ENCODE measurements around the gene CACNA2D2.

Gene CACNA2D2

DNA sequence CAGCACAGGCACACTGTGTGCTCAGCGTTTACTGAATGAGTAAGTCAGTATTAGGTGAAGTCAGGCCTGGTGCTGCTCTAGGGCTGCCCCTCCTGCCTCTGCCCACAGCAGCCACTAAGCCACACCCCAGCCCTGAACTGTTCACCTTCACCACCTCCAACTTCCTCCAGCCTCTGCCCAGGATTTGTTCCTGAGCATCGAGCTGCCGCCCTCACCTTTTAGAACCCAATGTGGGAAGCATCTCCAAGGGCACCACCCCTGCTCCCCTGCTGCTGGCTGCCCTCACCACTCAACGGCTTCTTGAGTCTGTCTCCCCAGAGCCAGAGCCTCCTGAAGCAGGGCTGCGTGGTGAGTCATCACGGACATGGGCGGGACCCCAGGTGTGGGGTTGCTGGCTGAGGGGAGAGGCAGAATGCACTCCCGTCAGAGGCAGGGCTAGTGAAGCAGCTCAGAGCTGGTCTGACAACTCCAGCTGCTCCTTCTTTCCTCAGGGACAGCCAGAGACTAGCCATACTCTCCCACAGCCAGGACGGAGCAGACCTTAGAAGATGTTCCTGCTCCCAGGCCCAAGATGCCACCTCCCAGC is 186.7 kb downstream of the CACNA2D2 start:
- TF ChIP-seq, protein P1, sequence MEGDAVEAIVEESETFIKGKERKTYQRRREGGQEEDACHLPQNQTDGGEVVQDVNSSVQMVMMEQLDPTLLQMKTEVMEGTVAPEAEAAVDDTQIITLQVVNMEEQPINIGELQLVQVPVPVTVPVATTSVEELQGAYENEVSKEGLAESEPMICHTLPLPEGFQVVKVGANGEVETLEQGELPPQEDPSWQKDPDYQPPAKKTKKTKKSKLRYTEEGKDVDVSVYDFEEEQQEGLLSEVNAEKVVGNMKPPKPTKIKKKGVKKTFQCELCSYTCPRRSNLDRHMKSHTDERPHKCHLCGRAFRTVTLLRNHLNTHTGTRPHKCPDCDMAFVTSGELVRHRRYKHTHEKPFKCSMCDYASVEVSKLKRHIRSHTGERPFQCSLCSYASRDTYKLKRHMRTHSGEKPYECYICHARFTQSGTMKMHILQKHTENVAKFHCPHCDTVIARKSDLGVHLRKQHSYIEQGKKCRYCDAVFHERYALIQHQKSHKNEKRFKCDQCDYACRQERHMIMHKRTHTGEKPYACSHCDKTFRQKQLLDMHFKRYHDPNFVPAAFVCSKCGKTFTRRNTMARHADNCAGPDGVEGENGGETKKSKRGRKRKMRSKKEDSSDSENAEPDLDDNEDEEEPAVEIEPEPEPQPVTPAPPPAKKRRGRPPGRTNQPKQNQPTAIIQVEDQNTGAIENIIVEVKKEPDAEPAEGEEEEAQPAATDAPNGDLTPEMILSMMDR (IDR thresholded peaks at IDR 0.05), result no peak

DNA sequence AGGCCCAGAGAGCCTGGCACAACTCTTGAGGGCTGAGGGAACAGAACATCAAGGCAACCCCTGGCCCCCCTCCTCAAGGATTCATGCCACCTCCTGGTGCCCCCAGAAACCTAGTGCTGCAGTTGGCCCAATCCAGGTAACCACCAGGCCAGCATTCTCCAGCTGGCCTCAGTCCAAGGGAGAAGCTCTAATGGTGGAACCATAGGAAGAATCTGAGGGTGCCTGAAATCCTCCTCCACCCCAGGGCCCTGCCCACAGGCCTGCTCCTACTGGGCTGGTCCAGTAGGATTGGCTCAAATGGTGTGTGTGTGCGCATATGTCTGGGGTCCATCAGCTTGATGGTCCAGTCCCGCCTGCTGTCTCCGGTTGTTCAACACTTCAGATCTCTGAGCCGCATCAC is 188.6 kb downstream of the CACNA2D2 start:
- TF ChIP-seq, protein P1 (IDR thresholded peaks at IDR 0.05), result no peak

DNA sequence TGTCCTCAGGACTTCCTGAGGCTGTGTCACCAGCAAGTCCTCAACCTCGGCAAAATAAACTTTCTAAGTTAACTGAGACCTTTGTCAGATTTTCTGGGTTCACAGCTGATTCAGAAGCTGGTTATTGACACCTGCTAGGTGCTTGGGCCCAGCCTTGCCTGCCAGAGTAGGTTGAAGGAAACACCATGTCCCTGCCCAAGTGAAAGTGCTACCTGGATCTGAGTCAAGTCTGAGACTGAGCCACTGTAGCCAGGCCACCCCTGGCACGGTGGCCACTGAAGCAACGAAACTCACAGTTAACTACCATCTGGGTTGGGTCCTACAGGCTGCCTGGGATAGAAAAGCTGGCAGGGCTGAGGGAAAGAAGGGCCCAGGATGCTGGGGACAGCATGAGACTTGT is 189.1 kb downstream of the CACNA2D2 start:
- TF ChIP-seq, protein P1 (IDR thresholded peaks at IDR 0.05), result no peak

All from LNCAP (cell line).